GM21423 (cell line): ENCODE data around the gene RALGPS1.
A peak's percentile ranks its signal among the peaks of the same experiment; 100 is the strongest.

ENCODE experiments used
- ATAC-seq: cut with Tn5 transposase; IDR thresholded peaks from one replicate; pipeline ENCODE4 v1.9.1; 2021; ENCODE audit warnings: mild to moderate bottlenecking, moderate library complexity; ENCODE audit not compliant: unreplicated experiment

Gene RALGPS1

GRCh38 chr9:127214421-127215267 lies 300.1 kb downstream of the RALGPS1 start:
- ATAC-seq: no peak

GRCh38 chr9:127215268-127216209 lies 301.0 kb downstream of the RALGPS1 start:
- no peak for ATAC-seq

- ATAC-seq: no peak
Observed at GRCh38 chr9:127216210-127216887, 301.8 kb downstream of the RALGPS1 start.

- ATAC-seq: no peak
Observed at GRCh38 chr9:127216888-127217217, 302.3 kb downstream of the RALGPS1 start.

GRCh38 chr9:127218818-127219217 lies 304.2 kb downstream of the RALGPS1 start:
- ATAC-seq: no peak

GRCh38 chr9:127219520-127219919 lies 304.9 kb downstream of the RALGPS1 start:
- ATAC-seq: no peak

GRCh38 chr9:127221695-127222094 lies 307.1 kb downstream of the RALGPS1 start:
- ATAC-seq: no peak

GRCh38 chr9:127222388-127223095 lies 308.0 kb downstream of the RALGPS1 start:
- no peak for ATAC-seq

GRCh38 chr9:127223266-127223665 lies 308.7 kb downstream of the RALGPS1 start:
- ATAC-seq: no peak

- no peak for ATAC-seq
Observed at GRCh38 chr9:127223810-127224177, 309.2 kb downstream of the RALGPS1 start.

GRCh38 chr9:127224178-127224882 lies 309.7 kb downstream of the RALGPS1 start:
- ATAC-seq: peak; percentile 43

GRCh38 chr9:127224883-127225739 lies 310.5 kb downstream of the RALGPS1 start:
- ATAC-seq: peak; percentile 52

- ATAC-seq: no peak
Observed at GRCh38 chr9:127225801-127226625, 311.4 kb downstream of the RALGPS1 start.

GRCh38 chr9:127229691-127230417 lies 315.3 kb downstream of the RALGPS1 start:
- no peak for ATAC-seq

GRCh38 chr9:127231666-127232065 lies 317.1 kb downstream of the RALGPS1 start:
- no peak for ATAC-seq

GRCh38 chr9:127232833-127233549 lies 318.4 kb downstream of the RALGPS1 start:
- ATAC-seq: no peak

GRCh38 chr9:127233550-127233949 lies 319.0 kb downstream of the RALGPS1 start:
- no peak for ATAC-seq
